Spleen (tissue), 7 donors: ENCODE data around the gene FLT3LG.

Experiments used
- CTCF ChIP-seq, 11 experiments: fragments of 200-600 bp in 7 of 11; fragments of 450-650 bp in 4 of 11; sonication (generic) in 4 of 11; IDR thresholded peaks in 8 of 11; conservative IDR thresholded peaks in 3 of 11; 1 replicate in 7 of 11; 2 replicates in 4 of 11; pipeline versions ENCODE4 v1.4.0 to v1.8.0; 2016 to 2021; ENCODE audit warnings: antibody characterized with exemption in 11 of 11, inconsistent platforms in 4 of 11, mild to moderate bottlenecking in 1 of 11
- POLR2A ChIP-seq, 3 donors: fragments of 450-650 bp; IDR thresholded peaks; one replicate each; pipeline ENCODE4 v1.5.1; 2017; ENCODE audit warnings: antibody characterized with exemption in 3 of 3, mild to moderate bottlenecking in 1 of 3
- donor health status: DM: no; HTN: no; CAD: no; lungs with moderate emphysema.
- donor health status: DM: no; HTN: no; CAD: no.
- donor health status: DM: no; HTN: no; CAD: no.

GRCh38 chr19:49496574-49497008, 22.6 kb downstream of the FLT3LG start:
- TF ChIP-seq POLR2A (IDR thresholded peaks at IDR 0.05) (no peak), CTCF (IDR thresholded peaks at IDR 0.05 in 8 of 11, conservative IDR thresholded peaks at IDR 0.05 in 3 of 11) (no peak)
